ENCODE data around the gene MLST8.
A peak's percentile ranks its signal among the peaks of the same experiment; 100 is the strongest.
"Not testable (repeated sequence)": the region's sequence is repeated elsewhere in the genome, so short reads cannot be mapped to it uniquely, and the experiment has no call there.

Gene MLST8

GRCh38 chr16:2233872-2234812, 28.9 kb downstream of the MLST8 start:
- DNase-seq = no peak

DNA sequence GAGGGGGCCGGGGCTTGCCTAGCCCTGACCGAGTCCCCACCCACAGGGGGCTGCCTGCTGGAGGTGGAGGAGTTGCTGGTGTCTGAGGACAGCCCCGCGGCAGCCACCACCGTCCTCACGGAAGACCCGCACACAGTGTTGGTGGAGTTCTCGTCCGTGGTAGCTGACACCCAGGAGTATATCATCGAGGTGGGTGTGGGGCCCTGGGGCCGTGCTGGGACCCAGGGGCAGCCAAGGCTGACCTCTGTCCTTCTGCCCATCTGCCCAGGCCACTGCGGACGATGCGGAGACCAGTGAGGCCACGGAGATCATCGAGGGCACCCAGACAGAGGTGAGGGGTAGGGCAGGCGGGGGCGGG, 29.5 kb downstream of the MLST8 start:
- DNase-seq = no peak

- DNase-seq = no peak
Observed at GRCh38 chr16:2235234-2235651, 30.0 kb downstream of the MLST8 start.

DNA sequence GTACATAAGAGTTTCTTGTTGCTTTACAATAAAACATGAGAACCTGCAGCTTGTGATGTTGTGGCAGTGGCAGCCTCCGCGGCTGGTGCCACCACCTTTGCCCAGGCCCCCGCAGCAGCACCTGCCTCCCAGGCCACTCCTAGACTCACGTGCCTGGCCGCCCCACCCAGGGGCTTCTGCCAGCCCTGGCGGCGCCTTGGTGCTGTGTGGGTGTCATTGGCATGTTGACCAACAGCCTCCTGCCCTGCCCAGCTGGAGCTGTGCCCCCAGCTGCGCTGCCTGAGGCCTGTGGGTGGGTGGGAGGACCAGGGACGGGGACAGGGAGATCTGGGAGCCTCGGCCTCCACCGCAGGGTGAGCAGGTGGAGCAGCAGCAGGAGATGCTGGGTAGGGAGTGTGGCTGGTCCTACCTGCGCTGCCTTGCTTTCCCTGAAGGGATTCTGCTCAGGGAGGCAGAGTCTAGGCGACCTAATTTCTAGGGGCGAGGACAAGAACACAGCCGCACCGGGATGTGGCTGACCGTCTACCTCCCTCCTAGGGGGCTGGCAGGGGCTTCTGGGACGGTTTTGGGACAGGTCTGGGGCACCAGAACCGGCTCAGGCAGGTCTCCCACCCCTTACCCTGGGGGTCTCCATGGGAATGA, 30.6 kb downstream of the MLST8 start:
- no peak for DNase-seq

DNA sequence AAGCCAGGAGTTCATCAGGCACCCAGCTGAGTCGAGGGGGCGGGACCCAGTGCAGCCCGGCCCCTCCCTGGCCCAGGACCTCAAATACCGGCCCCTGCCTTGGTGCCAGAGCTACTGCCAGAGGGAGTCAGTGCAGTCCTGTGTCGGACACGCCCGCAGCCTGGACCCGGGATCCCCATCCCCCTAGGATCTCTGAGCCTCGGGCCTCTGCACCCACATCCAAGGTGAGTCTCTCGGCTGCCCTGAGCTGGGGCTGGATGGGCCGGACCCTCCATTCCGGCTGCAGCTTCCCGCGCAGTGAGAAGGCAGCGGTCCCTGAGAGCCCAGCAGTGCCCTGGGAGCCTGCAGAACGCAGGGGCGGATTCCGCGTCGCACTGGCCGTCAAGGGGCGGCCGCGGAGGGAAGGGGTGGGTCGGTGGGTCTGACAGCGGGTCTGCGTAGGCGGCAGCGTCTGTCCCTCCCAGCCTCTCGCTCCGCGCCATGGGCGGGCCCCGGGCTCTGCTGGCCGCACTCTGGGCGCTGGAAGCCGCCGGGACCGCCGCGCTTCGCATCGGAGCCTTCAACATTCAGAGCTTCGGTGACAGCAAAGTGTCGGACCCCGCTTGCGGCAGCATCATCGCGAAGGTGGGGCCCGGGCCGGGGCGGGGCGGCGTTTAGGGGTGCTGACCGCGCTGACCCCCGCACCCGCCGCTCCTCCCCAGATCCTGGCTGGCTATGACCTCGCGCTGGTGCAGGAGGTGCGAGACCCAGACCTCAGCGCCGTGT, 31.3 kb downstream of the MLST8 start, which contains the start of gene DNASE1L2:
TSS of gene DNASE1L2 (plus strand) at position 108 of the 765 bp plus-strand sequence. CDS start at position 481, 373 bp downstream.
- no peak for DNase-seq

DNA sequence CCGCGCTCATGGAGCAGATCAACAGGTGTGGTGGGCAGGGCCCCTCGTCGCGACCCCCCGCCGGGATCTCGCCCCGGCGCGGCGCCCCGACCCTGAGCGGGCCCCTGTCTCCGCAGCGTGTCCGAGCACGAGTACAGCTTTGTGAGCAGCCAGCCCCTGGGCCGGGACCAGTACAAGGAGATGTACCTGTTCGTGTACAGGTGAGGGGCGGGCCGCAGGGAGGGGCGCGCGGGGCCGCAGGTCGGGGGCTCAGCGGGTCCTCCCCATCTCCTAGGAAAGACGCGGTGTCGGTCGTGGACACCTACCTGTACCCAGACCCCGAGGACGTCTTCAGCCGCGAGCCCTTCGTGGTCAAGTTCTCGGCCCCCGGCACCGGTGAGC, 31.8 kb downstream of the MLST8 start:
- no peak for DNase-seq

- no peak for DNase-seq
Observed at GRCh38 chr16:2237493-2238149, 32.4 kb downstream of the MLST8 start.

GRCh38 chr16:2238150-2238837, 33.0 kb downstream of the MLST8 start:
- DNase-seq = no peak

GRCh38 chr16:2238838-2239675, 33.8 kb downstream of the MLST8 start:
- no peak for DNase-seq

- DNase-seq = not testable (repeated sequence)
Observed at GRCh38 chr16:2240331-2240730, 35.1 kb downstream of the MLST8 start.

- DNase-seq = no peak
Observed at GRCh38 chr16:2242598-2242997, 37.3 kb downstream of the MLST8 start.

- no peak for DNase-seq
Observed at GRCh38 chr16:2243031-2243528, 37.8 kb downstream of the MLST8 start.

DNA sequence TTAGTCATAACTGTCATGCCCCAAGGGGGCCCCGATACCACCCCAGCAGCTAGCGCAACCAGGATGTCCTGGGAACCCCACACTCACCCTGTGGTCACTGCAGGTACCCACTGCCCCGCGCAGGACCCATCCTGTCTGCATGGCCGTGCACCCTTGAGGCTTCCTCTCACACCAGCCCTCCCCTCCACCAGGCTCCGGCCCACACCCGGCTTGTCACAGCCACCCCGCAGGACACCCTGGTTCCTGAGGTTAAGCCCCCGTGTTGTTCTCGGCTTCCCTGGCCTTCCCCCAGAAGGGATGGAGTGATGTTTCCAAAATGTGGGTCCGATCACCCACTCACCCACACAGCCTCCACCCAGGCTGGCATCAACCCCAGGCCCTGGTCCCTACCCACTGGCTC, 38.5 kb downstream of the MLST8 start:
- DNase-seq = no peak

- DNase-seq = peak in 1 of 2 experiments; percentile 29
Observed at GRCh38 chr16:2244301-2244700, 39.0 kb downstream of the MLST8 start.

- no peak for DNase-seq
Observed at GRCh38 chr16:2244926-2245795, 39.9 kb downstream of the MLST8 start.

DNA sequence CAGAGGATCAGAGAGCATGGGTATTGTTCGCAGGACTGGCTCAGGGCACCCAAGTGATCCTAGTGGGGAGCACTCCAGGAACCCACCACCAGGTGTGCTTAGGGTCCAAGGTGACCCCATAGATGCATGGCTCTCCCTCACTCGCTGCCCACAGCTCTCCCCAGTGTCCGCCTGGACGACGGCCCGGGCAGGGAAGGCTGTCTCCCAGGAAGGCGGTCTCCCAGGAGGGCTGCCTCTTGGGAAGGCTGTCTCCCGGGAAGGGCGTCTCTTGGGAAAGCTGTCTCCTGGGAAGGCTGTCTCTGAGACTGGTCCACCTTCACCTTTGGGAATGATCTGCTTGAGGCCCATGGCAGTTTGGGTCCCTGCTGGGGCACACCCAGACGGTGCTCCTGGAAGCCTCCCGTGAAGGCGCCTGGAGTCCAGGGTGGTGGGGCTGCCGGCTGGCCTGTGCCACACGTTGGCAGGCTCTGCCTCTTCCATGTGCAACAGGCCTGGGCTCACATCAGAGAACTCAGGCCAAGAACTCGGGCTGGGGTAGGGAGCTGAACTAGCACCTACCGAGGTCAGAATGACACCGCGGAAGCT, 41.1 kb downstream of the MLST8 start:
- DNase-seq = no peak

- DNase-seq = no peak
Observed at GRCh38 chr16:2250652-2251295, 45.5 kb downstream of the MLST8 start.

DNA sequence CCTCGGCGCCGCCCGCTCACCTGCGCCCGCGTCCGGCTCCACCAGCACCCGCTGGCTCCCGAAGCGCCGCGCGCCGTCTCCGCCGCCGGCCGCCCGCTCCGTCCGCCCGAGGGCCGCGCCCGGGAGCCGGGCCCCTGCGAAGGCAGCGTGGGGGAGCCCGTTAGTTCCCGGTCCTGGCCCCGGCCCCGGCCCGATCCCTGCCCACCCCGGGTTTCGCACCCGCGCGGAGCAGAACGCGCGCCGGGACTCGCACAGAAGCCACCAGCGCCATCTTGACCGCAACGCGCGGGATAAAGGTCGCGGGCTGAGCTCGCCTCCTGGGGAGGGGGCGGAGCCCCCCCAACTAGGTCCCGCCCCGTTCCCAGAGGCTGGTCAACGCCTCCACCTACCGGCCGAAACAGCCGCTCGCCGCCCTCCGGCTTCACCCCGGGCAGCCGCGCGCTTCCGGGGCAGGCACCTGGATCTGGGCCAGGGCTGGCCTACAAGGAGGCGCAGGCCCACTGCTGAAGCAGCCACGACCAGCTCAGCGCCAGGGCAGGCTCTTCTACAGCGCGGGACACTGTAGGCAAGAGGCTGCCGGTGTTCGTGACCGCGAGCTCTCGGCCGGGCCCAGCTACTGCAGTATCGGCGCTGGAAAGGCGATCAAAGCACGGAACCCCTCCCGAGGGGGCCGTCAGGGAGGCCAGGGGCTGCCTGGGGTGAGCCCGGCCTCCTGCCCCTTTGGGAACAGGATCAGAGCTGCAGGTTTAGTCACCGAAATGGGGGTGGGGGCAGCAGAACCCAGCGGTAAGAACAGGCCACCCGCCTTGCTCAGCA, 46.2 kb downstream of the MLST8 start, which contains the start of gene ECI1:
TSS of gene ECI1 (minus strand) at position 292 of the 816 bp plus-strand sequence. CDS start at position 271, 21 bp downstream.
- peak; percentile 93 to 96 for DNase-seq

Data from NCI-H1930 (cell line).